NCI-H524 treated with DMSO at 0.1 percent for 48 hours (cell line): ENCODE data around the gene SPG11.
A peak's percentile ranks its signal among the peaks of the same experiment; 100 is the strongest.

Source experiments
- DNase-seq: peaks from one replicate; lab custom pipeline; 2025; lab: John Stamatoyannopoulos, UW

The SPG11 gene

DNA sequence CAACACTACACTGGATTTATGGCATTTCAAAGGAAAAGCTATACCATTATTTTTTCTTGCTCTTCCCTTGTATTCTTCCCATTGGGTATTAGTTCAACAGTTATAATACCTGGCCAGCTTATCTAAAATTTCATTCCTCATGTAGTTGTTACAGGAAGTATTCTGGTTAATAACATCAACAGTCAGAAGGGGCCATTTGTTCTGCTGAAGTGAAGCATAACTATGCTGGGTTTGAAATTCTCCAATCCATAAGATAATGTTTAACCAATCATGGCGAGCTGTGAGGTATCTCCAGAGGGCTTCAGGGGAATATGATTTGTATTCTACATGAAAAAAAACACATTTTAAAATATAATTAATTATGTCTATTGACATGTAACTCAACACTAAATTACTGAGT, 43.4 kb downstream of the SPG11 start:
- no peak for DNase-seq

DNA sequence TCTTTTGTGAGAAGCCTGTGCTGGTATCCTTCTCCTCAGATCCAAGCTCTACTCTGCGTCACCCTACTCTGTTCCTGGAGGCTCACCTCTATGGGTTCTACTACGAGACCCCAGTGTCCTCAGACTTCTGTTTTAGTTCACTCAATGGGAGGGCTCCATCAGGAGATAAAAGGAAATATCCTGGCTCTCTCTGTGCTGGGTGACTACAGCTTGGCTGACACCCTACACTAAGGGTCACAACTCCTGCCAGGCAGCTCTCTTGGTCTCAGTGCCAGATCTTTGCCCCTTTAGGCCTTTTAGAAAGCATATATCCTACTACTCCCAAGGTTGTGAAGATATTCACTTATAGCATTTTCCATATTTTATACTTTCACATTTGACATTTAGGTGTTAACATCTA, 46.5 kb downstream of the SPG11 start:
- no peak for DNase-seq

DNA sequence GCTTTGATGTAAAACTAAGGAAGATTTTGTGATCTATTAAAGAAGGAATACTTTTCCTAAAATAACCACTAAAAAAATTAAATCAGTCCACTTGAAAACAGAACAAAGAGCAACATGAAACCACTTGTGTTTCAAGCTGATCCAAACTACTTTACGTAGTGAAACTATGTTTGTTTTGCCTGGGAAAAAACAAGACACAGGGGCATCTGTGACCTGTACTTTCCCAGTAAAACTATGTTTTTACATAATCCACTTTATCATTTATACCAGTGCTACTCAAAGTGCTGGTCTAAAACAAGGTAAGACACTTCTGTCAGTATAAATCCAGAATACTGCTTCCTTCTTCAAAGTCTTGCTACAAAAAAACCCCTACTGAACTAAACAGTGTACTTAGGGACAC, 56.7 kb downstream of the SPG11 start:
- no peak for DNase-seq

DNA sequence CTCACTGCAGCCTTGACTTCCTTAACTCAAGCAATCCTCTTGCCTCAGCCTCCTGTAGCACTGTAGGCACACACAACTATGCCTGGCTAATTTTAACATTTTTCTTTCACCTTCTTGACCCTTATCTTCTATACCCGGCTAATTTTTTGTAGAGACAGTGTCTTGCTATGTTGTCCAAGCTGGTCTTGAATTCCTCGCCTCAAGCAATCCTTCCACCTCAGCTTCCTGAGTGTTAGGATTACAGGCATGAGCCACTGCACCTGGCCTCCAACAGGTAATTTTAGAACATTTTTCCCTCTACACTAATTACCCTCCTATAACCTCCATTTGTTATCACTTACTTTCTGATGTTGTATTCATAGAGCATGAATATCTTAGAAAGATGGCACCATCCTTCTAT, 60.3 kb downstream of the SPG11 start:
- no peak for DNase-seq

DNA sequence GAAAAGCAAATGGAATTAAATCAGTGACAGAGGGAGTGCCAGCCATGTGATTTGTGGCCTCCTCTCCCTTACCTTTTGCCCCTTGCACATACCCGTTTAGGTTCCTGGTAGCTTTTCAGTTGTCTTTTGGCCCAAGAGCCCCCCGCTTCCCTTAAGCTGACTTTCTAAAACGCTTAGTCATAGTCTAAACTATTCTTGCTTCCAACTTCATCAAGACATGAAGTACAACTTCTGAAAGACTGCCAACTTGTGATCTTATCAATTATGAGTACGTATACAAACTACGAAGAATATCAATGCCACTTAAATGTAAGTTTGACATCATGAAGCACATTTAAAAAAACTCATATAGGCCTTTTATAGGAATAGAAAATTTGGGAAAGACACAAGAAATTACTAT, 64.6 kb downstream of the SPG11 start:
- DNase-seq = no peak

DNA sequence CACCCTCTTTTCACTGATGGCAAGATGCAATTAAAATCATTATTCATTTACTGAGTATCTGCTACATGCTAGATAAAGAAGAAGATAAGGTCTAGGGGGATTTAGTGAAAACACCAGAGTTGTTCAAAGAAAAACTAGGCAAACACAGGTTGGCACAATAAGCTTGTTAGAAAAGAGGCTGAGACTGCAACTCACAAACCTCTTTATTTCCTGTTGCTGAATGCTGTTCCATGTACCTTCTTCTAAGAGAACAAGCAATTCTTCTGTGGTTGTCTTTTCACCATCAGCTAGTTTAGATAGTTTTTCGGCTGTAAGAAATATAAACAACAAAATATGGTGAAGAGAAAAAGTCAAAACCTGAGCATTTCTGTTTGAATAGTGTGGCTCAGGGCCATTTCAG, 65.4 kb downstream of the SPG11 start:
- no peak for DNase-seq

DNA sequence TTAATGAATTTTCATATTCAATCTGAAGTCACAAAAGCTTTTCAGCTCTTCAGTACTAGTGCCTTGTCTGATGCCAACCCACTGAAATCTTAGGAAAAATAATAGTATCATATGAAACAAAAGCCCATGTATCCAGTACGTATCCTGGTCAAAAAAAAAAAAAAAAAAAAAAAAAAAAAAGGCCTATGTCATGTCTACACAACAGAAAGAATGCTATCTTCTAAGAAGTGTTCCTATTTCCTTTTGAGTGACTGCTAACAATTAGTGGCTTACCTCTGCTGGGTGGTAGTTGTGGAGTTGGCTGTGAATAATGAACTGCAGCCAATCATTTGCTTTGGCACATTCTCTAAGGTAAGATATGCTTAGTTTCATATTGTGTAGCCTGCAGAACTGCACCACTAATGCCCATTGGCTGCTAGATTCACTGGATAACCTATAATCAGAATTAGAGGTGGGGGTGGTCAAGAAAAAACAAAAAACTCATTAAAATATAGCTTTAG, 66.9 kb downstream of the SPG11 start:
- DNase-seq = no peak

DNA sequence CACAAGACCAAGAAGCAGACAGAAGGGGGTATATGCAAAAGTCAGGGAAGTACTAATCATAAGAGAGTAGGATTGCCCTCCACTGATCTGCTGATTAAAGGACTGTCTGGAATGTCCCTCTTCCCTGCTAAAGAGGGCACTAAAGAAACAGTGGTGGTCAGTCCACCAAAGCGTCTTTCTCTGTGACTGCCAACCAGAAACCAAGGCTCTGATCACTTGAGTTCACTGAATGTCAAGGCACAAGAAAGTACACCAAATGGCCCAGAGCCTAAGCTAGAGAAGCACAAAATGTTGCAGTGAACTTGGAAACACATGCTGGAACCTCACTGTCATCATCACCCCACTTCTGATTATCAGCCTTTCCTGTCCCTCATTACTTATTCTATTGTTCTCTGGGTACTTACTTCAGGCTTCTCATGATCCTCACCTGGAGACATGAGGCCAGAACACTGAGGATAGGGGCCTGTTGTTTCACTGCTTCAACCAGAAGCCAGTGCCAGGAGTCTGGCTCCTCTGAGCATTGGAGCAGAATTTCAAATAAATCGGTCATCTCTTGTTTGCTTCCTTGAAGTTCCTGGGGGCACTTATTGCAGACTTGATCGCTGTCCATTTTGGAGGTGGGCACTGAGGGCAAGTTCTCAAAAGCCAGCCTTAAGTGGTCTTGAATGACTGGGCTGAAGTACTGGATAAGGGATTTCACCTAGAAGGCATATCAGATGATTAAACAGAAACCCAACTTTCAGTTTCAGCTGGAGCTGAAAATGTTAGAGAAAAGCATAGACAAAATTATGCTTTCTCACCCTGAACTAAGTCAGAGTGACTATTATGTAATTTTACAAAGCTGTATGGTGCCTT, 67.6 kb downstream of the SPG11 start:
- DNase-seq = no peak

DNA sequence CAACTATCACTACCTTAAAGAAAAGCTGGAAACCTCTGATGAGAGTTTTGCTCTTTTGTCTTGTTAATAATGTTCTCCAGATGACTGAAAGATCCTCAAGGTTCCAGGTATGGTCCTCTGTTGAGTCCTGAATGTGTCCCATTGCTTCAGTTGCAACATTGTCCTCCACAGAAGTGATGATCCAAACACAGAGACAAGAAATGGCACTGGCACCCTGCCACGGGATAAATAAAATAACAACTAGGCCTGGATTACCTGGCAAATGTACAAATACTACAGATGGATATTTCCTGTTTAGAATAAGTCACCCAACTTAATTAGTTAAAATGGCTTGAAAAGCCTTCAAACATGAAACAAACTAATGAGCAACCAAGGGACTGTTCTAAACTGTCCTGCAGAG, 68.2 kb downstream of the SPG11 start:
- DNase-seq = no peak

DNA sequence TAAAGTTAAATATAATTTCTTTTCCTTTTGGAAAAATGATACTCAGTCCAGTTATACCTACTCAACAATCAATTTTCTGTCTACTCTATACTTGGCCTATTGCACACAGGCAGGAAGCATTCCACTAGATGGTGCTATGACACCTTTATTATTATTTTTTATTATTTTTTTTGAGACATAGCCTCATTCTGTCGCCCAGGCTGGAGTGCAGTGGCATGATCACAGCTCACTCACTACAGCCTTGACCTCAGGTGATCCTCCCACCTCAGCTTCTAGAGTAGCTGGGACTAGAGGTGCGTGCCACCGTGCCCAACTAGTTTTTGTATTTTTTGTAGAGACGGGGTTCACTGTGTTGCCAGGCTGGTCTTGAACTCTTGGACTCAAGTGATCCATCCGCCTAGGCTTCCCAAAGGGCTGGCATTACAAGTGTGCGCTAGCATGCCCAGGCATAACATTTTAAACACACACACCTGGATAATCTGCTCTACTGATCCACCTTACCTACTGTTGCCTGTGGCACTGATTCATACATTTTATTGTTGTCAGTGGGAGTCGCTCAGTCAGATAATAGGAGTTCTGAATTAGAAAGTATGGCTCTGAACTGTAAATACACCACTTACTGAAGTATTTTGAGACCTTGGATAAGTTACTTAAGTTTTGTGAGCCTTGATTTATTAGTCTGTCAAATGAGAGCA, 70.3 kb downstream of the SPG11 start:
- no peak for DNase-seq

DNA sequence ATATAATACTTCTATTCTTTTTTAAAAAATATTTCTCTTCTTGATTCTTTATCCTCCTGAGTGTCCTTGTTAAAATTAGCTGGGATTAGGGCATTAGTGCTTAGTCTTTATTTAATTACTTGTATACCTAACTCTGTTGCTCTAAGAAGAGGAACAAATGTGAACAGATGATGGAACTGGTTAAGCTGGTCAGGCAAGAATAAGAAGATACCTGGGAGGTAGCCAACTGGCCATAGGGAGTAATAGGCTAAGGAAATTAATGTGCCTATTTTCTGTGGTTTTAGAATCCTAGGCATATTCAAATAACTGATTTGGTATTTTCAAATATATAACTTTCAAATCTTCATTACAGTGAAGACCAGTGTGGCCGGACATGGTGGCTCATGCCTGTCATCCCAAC, 72.1 kb downstream of the SPG11 start:
- DNase-seq = no peak

DNA sequence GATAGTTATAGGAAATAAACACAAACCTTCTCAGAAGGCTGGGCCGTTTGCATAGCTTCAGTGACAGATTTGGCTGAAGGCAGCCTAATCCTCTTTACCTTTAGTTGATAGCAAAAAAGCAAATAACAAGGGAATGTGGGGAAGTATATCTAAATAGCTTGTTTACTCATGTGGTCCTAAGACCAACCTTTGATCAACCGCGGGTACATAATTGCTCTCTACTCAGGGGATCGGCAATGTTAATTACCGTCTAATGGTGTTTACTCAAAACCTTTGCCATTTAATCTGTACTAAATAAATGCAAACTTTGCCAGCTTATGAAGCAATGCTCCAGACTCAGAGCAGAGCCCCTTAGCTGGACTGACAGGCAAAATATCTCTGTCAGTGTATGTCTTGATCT, 74.9 kb downstream of the SPG11 start:
- DNase-seq = no peak

DNA sequence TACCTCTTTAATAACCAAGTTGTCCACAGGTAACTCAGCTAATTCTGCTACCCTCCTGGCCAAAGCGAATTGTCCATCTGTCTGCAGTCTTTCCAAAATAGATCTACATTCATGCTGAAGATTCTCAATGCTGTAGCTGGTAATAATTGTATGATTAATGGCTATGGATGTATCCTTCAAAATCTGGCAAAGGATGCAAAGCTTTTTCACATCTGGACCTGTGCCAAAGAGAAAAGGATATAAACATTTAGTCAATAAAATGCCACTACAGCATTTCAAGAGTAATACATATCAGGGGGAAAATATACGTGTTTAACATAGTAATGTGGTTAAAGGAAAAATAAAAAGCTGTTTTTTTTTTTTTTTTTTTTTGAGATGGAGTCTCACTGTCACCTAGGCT, 77.8 kb downstream of the SPG11 start:
- no peak for DNase-seq

DNA sequence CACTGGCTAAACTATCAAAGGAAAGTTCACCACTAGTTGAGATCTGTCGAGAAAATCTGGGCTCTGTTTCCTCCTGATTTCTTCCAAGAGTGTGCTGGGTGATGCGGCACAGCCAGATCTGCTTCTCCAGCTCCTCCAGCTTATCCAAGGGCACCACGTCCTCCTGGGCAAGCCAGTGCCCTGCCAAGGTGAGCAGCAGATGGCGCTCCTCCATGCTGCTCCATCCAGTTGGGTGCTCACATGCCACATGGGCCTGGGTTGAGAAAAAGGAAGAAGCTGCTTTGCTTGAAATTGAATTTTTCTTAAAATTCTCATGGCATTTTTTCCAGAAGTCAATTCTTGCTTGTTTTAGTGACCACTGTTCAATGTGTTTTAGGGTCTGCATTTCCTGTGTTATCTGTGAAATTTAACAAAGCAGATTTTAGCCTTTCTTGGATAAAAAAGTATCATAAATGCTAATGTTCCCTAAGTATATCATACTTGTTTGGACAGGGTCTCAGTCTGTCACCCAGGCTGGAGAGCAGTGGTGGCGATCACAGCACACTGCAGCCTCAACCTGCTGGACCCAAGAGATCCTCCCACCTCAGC, 79.2 kb downstream of the SPG11 start:
- DNase-seq = peak; percentile 13

DNA sequence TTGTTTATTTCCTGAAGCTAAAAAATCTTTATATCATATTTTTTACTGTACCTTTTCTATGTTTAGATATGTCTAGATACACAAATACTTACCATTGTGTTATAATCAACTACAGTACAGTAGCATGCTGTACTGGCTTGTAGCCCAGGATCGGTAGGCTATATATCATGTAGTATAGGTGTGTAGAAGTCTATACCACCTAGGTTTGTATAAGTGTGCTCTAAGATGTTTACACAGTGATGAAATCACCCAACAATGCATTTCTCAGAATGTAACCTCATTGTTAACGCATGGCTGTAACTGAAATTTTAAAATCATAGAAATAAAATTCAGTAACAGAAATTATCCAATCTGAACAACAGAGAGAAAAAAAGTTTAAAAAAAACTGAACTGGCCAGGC, 83.4 kb downstream of the SPG11 start:
- DNase-seq = no peak

DNA sequence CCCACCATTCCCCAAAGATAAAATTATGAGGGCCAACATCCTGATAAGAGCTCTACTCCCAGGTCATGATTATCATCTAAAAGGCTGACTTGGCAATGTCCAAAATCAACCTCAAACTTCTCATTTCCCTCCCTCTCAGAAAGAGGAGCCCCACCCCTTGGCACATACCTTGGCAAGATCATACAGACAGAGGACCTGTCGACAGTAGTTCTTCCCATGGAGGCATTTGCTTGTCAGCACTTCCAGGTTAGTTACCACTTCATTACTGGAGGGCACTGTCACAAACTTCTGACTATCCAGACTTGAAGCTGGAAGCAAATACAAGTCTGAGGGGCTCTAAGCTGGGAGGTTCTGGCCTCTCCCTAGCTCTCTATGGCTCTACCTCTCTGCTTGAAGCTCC, 88.7 kb downstream of the SPG11 start:
- no peak for DNase-seq

DNA sequence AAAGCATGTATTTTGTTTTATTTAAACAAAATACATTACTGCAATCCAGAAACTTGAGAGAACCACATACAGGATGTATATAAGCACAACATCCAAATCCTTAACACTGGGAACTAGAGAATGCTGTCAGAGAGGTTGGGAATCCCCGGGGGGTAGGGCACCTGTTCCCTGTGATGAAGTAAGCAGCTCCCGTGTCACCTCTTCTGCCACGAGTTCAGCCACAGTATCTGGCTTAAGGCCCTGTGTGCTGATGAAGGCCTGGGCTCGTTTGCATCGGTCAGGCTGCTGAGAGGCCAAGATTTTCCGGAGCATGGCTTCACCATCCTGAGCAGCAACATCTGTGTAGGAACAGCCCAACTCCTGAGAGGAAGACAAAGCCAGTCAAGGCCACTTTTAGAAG, 90.1 kb downstream of the SPG11 start:
- no peak for DNase-seq

DNA sequence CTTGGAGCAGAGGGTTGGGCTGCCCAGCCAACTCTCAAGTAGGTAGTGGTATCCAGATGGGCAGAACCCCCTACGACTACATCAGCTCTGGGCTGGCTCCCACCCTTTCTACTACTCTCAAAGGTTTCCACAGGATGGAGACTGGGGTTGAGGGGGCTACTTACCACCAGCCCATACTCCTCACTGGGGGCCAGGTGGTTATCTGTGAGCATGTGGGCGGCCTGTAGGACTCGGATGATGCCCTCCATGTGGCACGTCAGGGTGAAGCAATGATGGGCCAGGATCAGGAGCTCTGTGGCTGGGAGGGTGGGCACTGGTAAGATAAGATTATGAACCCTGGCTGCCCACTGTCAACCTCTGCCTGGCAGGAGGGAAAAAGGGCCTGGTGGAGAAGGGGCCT, 93.1 kb downstream of the SPG11 start:
- no peak for DNase-seq

DNA sequence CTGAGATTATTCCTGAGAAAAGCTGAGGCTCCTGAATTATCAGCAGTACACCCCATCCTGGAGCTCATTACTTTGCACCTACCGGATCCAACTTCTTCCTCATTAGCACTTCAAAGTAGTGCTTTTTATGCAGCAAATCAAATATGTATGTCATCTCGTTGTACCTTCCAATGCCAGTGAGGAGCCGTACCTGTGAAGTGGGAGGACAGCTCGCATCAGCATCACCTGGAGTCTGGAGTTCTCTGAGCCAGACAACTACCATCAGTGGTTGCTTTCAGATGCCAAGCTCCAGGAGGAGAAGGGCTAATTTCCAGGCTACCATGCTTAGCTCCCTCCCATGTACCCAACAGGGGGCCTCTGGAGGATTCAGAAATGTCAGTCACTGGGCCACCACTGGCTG, 94.1 kb downstream of the SPG11 start:
- no peak for DNase-seq

DNA sequence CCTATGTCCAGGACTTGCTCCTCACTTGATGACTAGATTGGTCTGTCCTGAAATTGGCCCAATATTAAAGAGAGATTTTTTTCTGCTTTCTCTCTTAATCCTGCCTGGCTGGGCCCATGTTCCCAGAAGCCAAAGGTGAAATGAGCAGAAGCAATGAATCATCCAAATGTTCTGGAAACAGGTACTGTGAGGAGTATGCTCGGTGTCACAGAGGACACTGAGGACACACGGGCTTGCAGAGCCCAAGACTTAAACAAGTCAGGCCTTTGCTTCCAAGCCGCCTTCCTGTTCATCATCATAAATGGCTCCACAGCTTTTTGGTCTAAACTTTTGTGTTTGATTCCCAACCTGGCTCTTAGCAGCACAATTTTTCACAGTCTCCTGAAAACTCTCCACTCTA, 95.1 kb downstream of the SPG11 start:
- DNase-seq = no peak

DNA sequence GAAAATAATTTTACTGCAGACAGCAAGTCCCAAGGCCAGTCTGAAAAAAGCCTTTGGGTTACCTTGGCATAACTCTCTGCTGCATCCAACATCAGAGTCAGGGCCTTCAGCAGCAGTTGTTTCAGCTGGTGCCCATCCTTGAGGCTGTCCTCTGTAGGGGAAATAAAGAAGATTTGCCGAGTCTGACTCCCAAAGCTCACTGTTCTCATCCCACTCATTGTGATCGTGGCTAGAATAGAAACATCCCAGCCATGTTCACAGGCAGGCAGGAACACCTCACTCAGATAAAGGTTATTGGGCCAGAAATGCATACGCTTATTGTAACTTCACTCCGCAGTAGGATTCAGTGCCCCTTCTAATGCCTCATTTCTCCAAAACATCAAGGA, 97.3 kb downstream of the SPG11 start:
- no peak for DNase-seq

DNA sequence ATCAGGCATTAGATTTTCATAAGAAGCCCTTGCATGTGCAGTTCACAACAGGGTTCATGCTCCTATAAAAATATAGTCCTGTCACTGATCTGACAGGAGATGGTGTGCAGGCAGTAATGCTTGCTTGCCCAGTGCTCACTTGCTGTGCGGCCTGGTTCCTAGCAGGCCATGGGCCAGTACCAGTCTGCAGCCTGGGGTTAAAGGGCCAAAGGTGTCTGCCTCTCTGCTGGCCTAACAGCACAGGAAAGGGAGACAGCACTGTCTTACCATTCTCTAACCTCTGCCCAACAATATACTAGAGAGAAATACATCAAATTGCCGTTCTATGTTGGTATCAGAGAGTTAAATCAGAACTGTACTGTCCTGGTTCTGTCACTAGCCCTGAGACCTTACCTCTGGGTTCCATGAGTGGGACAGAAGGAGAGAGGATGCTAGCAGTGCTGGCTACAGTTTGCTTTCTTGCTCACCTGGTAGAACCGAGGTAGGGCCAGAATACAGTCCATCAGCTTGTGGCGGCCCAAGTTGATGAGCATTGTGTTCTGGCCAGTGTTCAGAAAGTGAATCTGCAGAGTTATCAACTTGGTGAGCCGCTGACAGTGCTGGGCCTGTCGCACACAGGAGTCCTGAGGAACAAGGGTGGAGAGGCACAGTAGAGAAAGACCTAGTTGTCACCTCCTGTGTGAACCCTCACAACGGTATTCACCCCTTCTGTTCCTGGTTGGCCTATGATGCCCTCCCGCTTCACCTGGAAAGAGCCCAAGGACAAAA, 97.9 kb downstream of the SPG11 start:
- no peak for DNase-seq
